Mesothelial cell of epicardium (in vitro differentiated cells): Measurements from ENCODE around the gene WWOX. TPM values are rescaled to one million over a fixed set of nuclear protein-coding genes. Genes with fewer than 3 reads are reported as not detected.

Experiments used
- DNase-seq, 2 experiments: peaks; one replicate each; pipeline ENCODE4 v3.0.0; 2021; ENCODE audit warnings: low spot score in 2 of 2; ENCODE audit not compliant: unreplicated experiment in 2 of 2
- H3K27ac Mint-ChIP-seq: 2 replicates; pipeline ENCODE4 v1.8.0; 2021; ENCODE audit warnings: mixed read lengths
- H3K27me3 Mint-ChIP-seq: 2 replicates; pipeline ENCODE4 v1.8.0; 2021; ENCODE audit warnings: low read depth, mixed read lengths
- H3K36me3 Mint-ChIP-seq: 2 replicates; pipeline ENCODE4 v1.8.0; 2021; ENCODE audit warnings: mixed read lengths
- H3K4me1 Mint-ChIP-seq: 2 replicates; pipeline ENCODE4 v1.8.0; 2021; ENCODE audit warnings: mixed read lengths
- H3K4me3 Mint-ChIP-seq: 2 replicates; pipeline ENCODE4 v1.8.0; 2021; ENCODE audit warnings: mild to moderate bottlenecking, moderate library complexity, mixed read lengths
- H3K9me3 Mint-ChIP-seq: 2 replicates; pipeline ENCODE4 v1.8.0; 2021; ENCODE audit warnings: mixed read lengths
- CTCF ChIP-seq: fragments of 200-600 bp; sonication (generic); IDR thresholded peaks from one replicate; pipeline ENCODE4 v1.5.0; 2021; ENCODE audit warnings: antibody characterized with exemption; ENCODE audit not compliant: unreplicated experiment
- total RNA-seq: library from RNA; stranded (reverse); gene quantifications from 3 replicates; pipeline ENCODE4 v1.2.1, GENCODE V29; 2021

WWOX gene
- total RNA-seq, 1 donor from 2014 or later = 29.7 TPM

- TF ChIP-seq CTCF = no peak
- H3K27ac Mint-ChIP-seq = no peak overlapping the region
- H3K9me3 Mint-ChIP-seq = peaks cover 6% of the 10 kb centered on the region
- H3K36me3 Mint-ChIP-seq = no peaks in the 10 kb centered on the region
- no peak overlapping the region for H3K4me3 Mint-ChIP-seq
- H3K4me1 Mint-ChIP-seq = no peaks in the 10 kb centered on the region
- DNase-seq = no peak
- no peaks in the 10 kb centered on the region for H3K27me3 Mint-ChIP-seq
These were observed 201.0 kb downstream of the WWOX start for GRCh38 chr16:78300469-78300868.

- no peaks in the 10 kb centered on the region for H3K36me3 Mint-ChIP-seq
- H3K9me3 Mint-ChIP-seq = no peaks in the 10 kb centered on the region
- no peaks in the 10 kb centered on the region for H3K4me1 Mint-ChIP-seq
- TF ChIP-seq CTCF = no peak
- no peaks in the 10 kb centered on the region for H3K27me3 Mint-ChIP-seq
- no peak for DNase-seq
- no peak overlapping the region for H3K4me3 Mint-ChIP-seq
- H3K27ac Mint-ChIP-seq = no peak overlapping the region
These were observed 204.5 kb downstream of the WWOX start for GRCh38 chr16:78303946-78304345.

GRCh38 chr16:78306361-78306760 is 206.9 kb downstream of the WWOX start:
- Mint-ChIP-seq H3K27me3 (no peaks in the 10 kb centered on the region), H3K9me3 (no peaks in the 10 kb centered on the region), H3K27ac (no peak overlapping the region), H3K36me3 (no peaks in the 10 kb centered on the region), H3K4me1 (peaks cover 8% of the 10 kb centered on the region), H3K4me3 (no peak overlapping the region)
- DNase-seq = no peak
- TF ChIP-seq CTCF = no peak

GRCh38 chr16:78307824-78308528 is 208.5 kb downstream of the WWOX start:
- H3K27me3 Mint-ChIP-seq = no peaks in the 10 kb centered on the region
- H3K4me1 Mint-ChIP-seq = peaks cover 14% of the 10 kb centered on the region
- no peak overlapping the region for H3K4me3 Mint-ChIP-seq

GRCh38 chr16:78309763-78310162 is 210.3 kb downstream of the WWOX start:
- Mint-ChIP-seq H3K9me3 (no peaks in the 10 kb centered on the region), H3K4me1 (peaks cover 14% of the 10 kb centered on the region), H3K36me3 (no peaks in the 10 kb centered on the region), H3K27ac (no peak overlapping the region), H3K27me3 (no peaks in the 10 kb centered on the region), H3K4me3 (no peak overlapping the region)
- TF ChIP-seq CTCF = no peak
- no peak for DNase-seq

More at GRCh38 chr16:78307824-78308528, 208.5 kb downstream of the WWOX start:
- H3K9me3 Mint-ChIP-seq = no peaks in the 10 kb centered on the region
- H3K27ac Mint-ChIP-seq = no peak overlapping the region
- TF ChIP-seq CTCF = no peak
- DNase-seq = no peak
- H3K36me3 Mint-ChIP-seq = no peaks in the 10 kb centered on the region

GRCh38 chr16:78310196-78310595 is 210.7 kb downstream of the WWOX start:
- Mint-ChIP-seq H3K4me1 (peaks cover 14% of the 10 kb centered on the region), H3K27me3 (no peaks in the 10 kb centered on the region), H3K27ac (no peak overlapping the region), H3K4me3 (no peak overlapping the region), H3K9me3 (no peaks in the 10 kb centered on the region), H3K36me3 (no peaks in the 10 kb centered on the region)
- DNase-seq = no peak
- TF ChIP-seq CTCF = no peak
